Measurements from ENCODE around the gene LCN1. TPM values are rescaled to one million over a fixed set of nuclear protein-coding genes. Genes with fewer than 3 reads are reported as not detected.

The LCN1 gene
- total RNA-seq, 1 experiment from 2014 or later, result not detected

DNA sequence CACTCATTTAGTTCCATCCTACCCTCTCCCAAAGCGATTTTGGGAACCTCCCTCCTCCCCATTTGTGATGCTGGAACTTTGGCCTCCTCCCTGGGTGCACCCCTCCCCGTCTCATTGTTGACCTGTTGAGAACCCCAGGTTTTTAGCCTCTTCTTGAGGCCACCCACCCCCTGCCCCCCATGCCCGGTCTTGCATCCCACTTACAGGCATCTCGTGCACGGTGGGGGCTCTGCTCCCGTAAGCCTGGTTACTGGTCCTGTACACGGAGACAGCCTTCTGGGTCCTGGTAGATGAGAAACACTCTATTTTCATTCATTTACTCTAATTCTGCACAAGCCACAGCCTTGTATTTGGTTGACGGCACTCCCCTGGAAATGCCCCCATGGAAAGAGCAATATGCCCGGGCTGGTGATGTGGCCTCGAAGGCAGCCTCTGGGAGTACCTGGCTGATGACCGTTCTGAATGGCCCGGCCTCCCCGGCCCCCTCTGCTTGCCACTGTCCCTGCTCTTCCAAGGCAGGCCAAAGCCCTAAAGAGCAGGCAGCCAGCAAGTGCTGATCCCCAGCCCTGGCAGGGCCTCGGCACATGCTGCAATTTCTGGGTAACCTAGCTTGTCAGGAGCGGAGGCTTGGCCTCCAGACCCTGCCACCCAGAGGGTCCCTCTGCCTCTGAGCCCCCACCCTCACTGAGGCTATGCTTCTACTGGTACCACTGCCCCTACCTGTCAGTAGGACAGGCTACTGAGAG, 22.7 kb upstream of the LCN1 start:
- H3K9me2 ChIP-seq (replicated peaks; ENCODE audit: low read length), result no peaks in the 10 kb centered on the region
- peaks cover 5% of the 10 kb centered on the region; the same call in 1 of the 2 replicates for H3K36me3 ChIP-seq (ENCODE audit: low read depth, low read length)
- ChIA-PET CTCF (no interaction called here), POLR2A (ENCODE audit: unreplicated experiment) (interaction anchor here (0.6 kb wide), 1 partner anchor 466 kb away, joined by 3 read pairs; no protein-coding TSS in a partner anchor)
- no peaks in the 10 kb centered on the region for H4K20me1 ChIP-seq (ENCODE audit: low read length)
- peaks cover 22% of the 10 kb centered on the region for H3K79me2 ChIP-seq (ENCODE audit: low read length)
- no TSS peak for BruUV-seq (replicated peaks)
- no peak for DNase-seq
- H3K9me3 ChIP-seq (ENCODE audit: low read length), result no peaks in the 10 kb centered on the region
- no peak for TF ChIP-seq EZH2phosphoT487 (IDR thresholded peaks at IDR 0.05; ENCODE audit: borderline replicate concordance, low read length)
- H2AFZ ChIP-seq (ENCODE audit: low read length), result no peak overlapping the region
- H3F3A ChIP-seq (ENCODE audit: low read length, unreplicated experiment), result no peaks in the 10 kb centered on the region
- intact Hi-C loops (cut with micrococcal nuclease), result no loop called here
- H3K27ac ChIP-seq (ENCODE audit: low read length), result no peak overlapping the region
- H3K4me1 ChIP-seq (ENCODE audit: insufficient read depth, low read length), result peaks cover 14% of the 10 kb centered on the region
- ATAC-seq, result no peak
- no peak overlapping the region for H3K4me3 ChIP-seq (ENCODE audit: low read length)
- H3K27me3 ChIP-seq (ENCODE audit: low read length), result no peaks in the 10 kb centered on the region
- H3K4me2 ChIP-seq (ENCODE audit: low read length), result 0 out of 2 replicates have a peak overlapping the region, but pooled peaks have one; percentile 96
- no peak overlapping the region for H3K9ac ChIP-seq (ENCODE audit: low read length)

- no peaks in the 10 kb centered on the region for H4K20me1 ChIP-seq (ENCODE audit: low read length)
- peak overlapping the region; percentile 72 for H3K4me3 ChIP-seq (ENCODE audit: low read length)
- intact Hi-C loops (cut with micrococcal nuclease), result no loop called here
- ChIA-PET CTCF (no interaction called here), POLR2A (ENCODE audit: unreplicated experiment) (no interaction called here)
- no peaks in the 10 kb centered on the region for H3K27me3 ChIP-seq (ENCODE audit: low read length)
- peaks cover 14% of the 10 kb centered on the region for H3K4me1 ChIP-seq (ENCODE audit: insufficient read depth, low read length)
- no TSS peak for BruUV-seq (replicated peaks)
- peak overlapping the region; percentile 87 for H2AFZ ChIP-seq (ENCODE audit: low read length)
- peaks cover 22% of the 10 kb centered on the region for H3K79me2 ChIP-seq (ENCODE audit: low read length)
- peak overlapping the region; percentile 96 for H3K4me2 ChIP-seq (ENCODE audit: low read length)
- peak; percentile 73 for DNase-seq
- peak; percentile 64 for ATAC-seq
- H3K27ac ChIP-seq (ENCODE audit: low read length), result no peak overlapping the region
- H3K9ac ChIP-seq (ENCODE audit: low read length), result peak overlapping the region; percentile 97
- H3F3A ChIP-seq (ENCODE audit: low read length, unreplicated experiment), result no peaks in the 10 kb centered on the region
- H3K36me3 ChIP-seq (ENCODE audit: low read depth, low read length), result peaks cover 6% of the 10 kb centered on the region; the same call in 1 of the 2 replicates
- H3K9me3 ChIP-seq (ENCODE audit: low read length), result no peaks in the 10 kb centered on the region
- TF ChIP-seq EZH2 (IDR thresholded peaks at IDR 0.05; ENCODE audit: low read length, unreplicated experiment) (no peak), CTCF (conservative IDR thresholded peaks at IDR 0.05; ENCODE audit: low read depth, low read length) (0 out of 2 replicates have a peak, but pooled peaks have one; percentile 13), EZH2phosphoT487 (IDR thresholded peaks at IDR 0.05; ENCODE audit: borderline replicate concordance, low read length) (no peak)
- H3K9me2 ChIP-seq (replicated peaks; ENCODE audit: low read length), result no peaks in the 10 kb centered on the region
Measured at GRCh38 chr9:135499326-135500070, 21.7 kb upstream of the LCN1 start.

DNA sequence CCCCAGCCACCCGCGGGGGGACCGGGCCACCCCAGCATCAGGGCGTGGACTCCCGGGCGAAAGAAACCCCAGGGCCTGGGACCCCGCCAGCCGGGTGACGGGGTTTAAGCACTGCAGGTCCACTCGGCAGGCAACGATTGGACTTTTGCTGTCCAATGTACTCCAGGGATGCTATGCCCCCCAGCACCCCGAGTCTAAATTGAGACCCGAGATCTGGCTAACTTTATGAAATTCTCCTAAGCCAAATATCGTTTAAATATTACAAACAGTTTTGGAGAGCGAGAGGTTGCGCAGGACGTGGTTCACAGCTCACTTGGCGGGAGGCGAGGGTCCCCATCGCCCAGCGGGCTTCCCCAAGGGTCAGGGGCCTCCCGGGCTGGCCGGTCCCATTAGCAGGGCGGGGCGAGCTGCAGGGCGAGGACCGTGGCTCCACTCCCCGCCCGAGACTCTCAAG, 21.1 kb upstream of the LCN1 start:
- intact Hi-C loops (cut with micrococcal nuclease), result no loop called here
- TF ChIP-seq EZH2 (IDR thresholded peaks at IDR 0.05; ENCODE audit: low read length, unreplicated experiment) (no peak), CTCF (conservative IDR thresholded peaks at IDR 0.05; ENCODE audit: low read depth, low read length) (no peak), EZH2phosphoT487 (IDR thresholded peaks at IDR 0.05; ENCODE audit: borderline replicate concordance, low read length) (no peak)
- Histone ChIP-seq H2AFZ (ENCODE audit: low read length) (peak overlapping the region; percentile 87), H3K27me3 (ENCODE audit: low read length) (no peaks in the 10 kb centered on the region), H3F3A (ENCODE audit: low read length, unreplicated experiment) (no peaks in the 10 kb centered on the region), H3K27ac (ENCODE audit: low read length) (no peak overlapping the region), H3K9ac (ENCODE audit: low read length) (peak overlapping the region; percentile 97), H3K9me2 (replicated peaks; ENCODE audit: low read length) (no peaks in the 10 kb centered on the region), H4K20me1 (ENCODE audit: low read length) (no peaks in the 10 kb centered on the region), H3K4me1 (ENCODE audit: insufficient read depth, low read length) (peaks cover 14% of the 10 kb centered on the region), H3K36me3 (ENCODE audit: low read depth, low read length) (peaks cover 6% of the 10 kb centered on the region; the same call in 1 of the 2 replicates), H3K4me3 (ENCODE audit: low read length) (peak overlapping the region; percentile 72), H3K79me2 (ENCODE audit: low read length) (peaks cover 22% of the 10 kb centered on the region), H3K9me3 (ENCODE audit: low read length) (no peaks in the 10 kb centered on the region), H3K4me2 (ENCODE audit: low read length) (peak overlapping the region; percentile 96)
- CTCF ChIA-PET, result no interaction called here
- POLR2A ChIA-PET (ENCODE audit: unreplicated experiment), result no interaction called here
- peak; percentile 9 for DNase-seq
- BruUV-seq (replicated peaks), result TSS peak; percentile 46
- peak; percentile 9 for ATAC-seq

Data from PC-3 (cell line).